Kidney (tissue), 14 donors: ENCODE measurements around the gene KCNQ1. TPM values are rescaled to one million over a fixed set of nuclear protein-coding genes. Genes with fewer than 3 reads are reported as not detected.
A peak's percentile ranks its signal among the peaks of the same experiment; 100 is the strongest.

Experiments
- DNase-seq, 5 donors: peaks; one replicate each; pipeline ENCODE4 v3.0.0-alpha.2; 2013 to 2020
- FAIRE-seq: peaks from 2 replicates; lab custom pipeline; 2012; peaks lifted over from hg19 to GRCh38; lab: Jason Lieb, UNC
- H3K27ac ChIP-seq, 2 donors: one replicate each; pipeline ENCODE4 v1.7.0; 2013; ENCODE audit warnings: low read depth in 2 of 2, low read length in 2 of 2, inconsistent platforms in 1 of 2
- H3K27me3 ChIP-seq: one replicate; pipeline ENCODE4 v1.7.1; 2013; ENCODE audit warnings: low read length, inconsistent platforms; ENCODE audit not compliant: control insufficient read depth, insufficient read depth
- H3K36me3 ChIP-seq, 3 donors: one replicate each; pipeline versions ENCODE4 v1.7.0 to v1.7.1; 2013; ENCODE audit warnings: low read length in 3 of 3, control low read depth in 1 of 3, inconsistent platforms in 1 of 3; ENCODE audit not compliant: insufficient read depth in 3 of 3, control insufficient read depth in 2 of 3
- H3K4me1 ChIP-seq, 3 donors: one replicate each; pipeline versions ENCODE4 v1.7.0 to v1.7.1; 2013; ENCODE audit warnings: low read length in 3 of 3, inconsistent platforms in 1 of 3, low read depth in 1 of 3; ENCODE audit not compliant: control insufficient read depth in 2 of 3, insufficient read depth in 2 of 3
- H3K4me3 ChIP-seq, 3 donors: one replicate each; pipeline versions ENCODE4 v1.7.0 to v1.8.1; 2013; ENCODE audit warnings: low read length in 3 of 3, control low read depth in 1 of 3, inconsistent platforms in 1 of 3
- H3K9ac ChIP-seq, 3 donors: one replicate each; pipeline versions ENCODE4 v1.7.0 to v1.7.1; 2013; ENCODE audit warnings: low read length in 3 of 3, control low read depth in 1 of 3, inconsistent platforms in 1 of 3
- H3K9me3 ChIP-seq, 3 donors: one replicate each; pipeline versions ENCODE4 v1.7.0 to v1.7.1; 2013; ENCODE audit warnings: low read length in 3 of 3, control low read depth in 1 of 3, inconsistent platforms in 1 of 3; ENCODE audit not compliant: control insufficient read depth in 2 of 3, insufficient read depth in 1 of 3
- intact Hi-C: fragments of 100-400 bp; cut with DNase I; formaldehyde crosslinking; loops from one replicate; pipeline ENCODE4 v1.11.1; 2022
- polyA plus RNA-seq: library from polyadenylated mRNA; stranded (reverse); fragments of 350-450 nt; fragmentation: Illumina TruSeq; extraction: RNeasy Lipid Tissue Mini Kit (QIAGEN cat#74804); gene quantifications from one replicate; pipeline ENCODE4 v1.2.3, GENCODE V29; 2014; ENCODE audit warnings: low read depth, low replicate concordance; ENCODE audit not compliant: insufficient read depth
- total RNA-seq: library from RNA; stranded (reverse); fragmentation: NEBNext Ultra II Directional; extraction: Animal tissue kit (Norgen Biotek cat#: 25700); gene quantifications from one replicate; pipeline ENCODE4 v1.2.1, GENCODE V29; 2021
- TF ChIP-seq, protein P1 (sequence below): IDR thresholded peaks from 3 replicates; pipeline ENCODE4 v1.5.1; 2012; ENCODE audit warnings: mild to moderate bottlenecking, moderate library complexity, borderline replicate concordance; ENCODE audit not compliant: insufficient read depth; ENCODE audit errors: extremely low read depth
- donor health status: control.
- donor health status: control.
- donor health status: control.
- donor health status: control.
- donor health status: control.
- donor health status: DM: yes; HTN: yes; CAD: no.
- donor health status: Normal renal cell carcinoma (clear cell type).

The KCNQ1 gene
- total and polyA plus RNA-seq, 2 donors from 2014 or later, result 45.5 to 49.4 TPM

DNA sequence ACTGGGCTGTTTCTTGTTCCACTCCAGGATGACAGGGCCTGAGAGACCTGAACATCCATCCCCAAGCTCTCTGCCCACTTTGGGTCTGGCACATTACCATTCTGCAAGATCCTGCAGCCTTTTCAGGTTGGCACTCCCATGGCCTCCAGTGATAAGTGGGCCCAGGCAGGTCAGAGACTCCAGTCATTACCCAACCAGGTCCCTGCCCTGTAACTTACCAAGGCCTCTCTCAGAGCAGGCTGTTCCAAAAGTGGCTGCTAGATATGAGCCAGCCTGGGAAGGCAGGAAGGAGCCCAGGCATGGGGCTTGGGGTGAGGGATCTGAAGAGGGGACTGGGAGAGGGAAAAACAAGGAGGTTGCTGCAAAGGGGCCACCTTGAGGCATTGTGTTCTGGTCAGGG lies 219.1 kb downstream of the KCNQ1 start:
- no peak overlapping the region for H3K9ac ChIP-seq
- intact Hi-C loops, result no loop called here
- H3K9me3 ChIP-seq, result peaks cover 0 to 25% (median 0%) of the 10 kb centered on the region in 3 donors
- FAIRE-seq (no peak), DNase-seq (peak in 1 of 5 donors; percentile 1)
- no peak overlapping the region for H3K27ac ChIP-seq
- H3K27me3 ChIP-seq, result no peaks in the 10 kb centered on the region
- TF ChIP-seq, protein P1, sequence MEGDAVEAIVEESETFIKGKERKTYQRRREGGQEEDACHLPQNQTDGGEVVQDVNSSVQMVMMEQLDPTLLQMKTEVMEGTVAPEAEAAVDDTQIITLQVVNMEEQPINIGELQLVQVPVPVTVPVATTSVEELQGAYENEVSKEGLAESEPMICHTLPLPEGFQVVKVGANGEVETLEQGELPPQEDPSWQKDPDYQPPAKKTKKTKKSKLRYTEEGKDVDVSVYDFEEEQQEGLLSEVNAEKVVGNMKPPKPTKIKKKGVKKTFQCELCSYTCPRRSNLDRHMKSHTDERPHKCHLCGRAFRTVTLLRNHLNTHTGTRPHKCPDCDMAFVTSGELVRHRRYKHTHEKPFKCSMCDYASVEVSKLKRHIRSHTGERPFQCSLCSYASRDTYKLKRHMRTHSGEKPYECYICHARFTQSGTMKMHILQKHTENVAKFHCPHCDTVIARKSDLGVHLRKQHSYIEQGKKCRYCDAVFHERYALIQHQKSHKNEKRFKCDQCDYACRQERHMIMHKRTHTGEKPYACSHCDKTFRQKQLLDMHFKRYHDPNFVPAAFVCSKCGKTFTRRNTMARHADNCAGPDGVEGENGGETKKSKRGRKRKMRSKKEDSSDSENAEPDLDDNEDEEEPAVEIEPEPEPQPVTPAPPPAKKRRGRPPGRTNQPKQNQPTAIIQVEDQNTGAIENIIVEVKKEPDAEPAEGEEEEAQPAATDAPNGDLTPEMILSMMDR, result no peak
- H3K36me3 ChIP-seq, result peaks cover 0 to 6% (median under 1%) of the 10 kb centered on the region in 3 donors
- H3K4me1 ChIP-seq, result no peaks in the 10 kb centered on the region
- H3K4me3 ChIP-seq, result no peak overlapping the region

GRCh38 chr11:2664376-2664775 lies 219.6 kb downstream of the KCNQ1 start:
- Histone ChIP-seq H3K27me3 (no peaks in the 10 kb centered on the region), H3K4me3 (no peak overlapping the region), H3K36me3 (peaks cover 0 to 6% (median 5%) of the 10 kb centered on the region in 3 donors), H3K27ac (no peak overlapping the region), H3K9ac (no peak overlapping the region), H3K9me3 (peaks cover 0 to 21% (median 0%) of the 10 kb centered on the region in 3 donors), H3K4me1 (peaks cover 0 to 1% (median 0%) of the 10 kb centered on the region in 3 donors)
- FAIRE-seq, result no peak
- peak in 3 of 5 donors; percentile 5 to 35 (median 20) for DNase-seq
- intact Hi-C loops, result no loop called here
- TF ChIP-seq, protein P1, result no peak

DNA sequence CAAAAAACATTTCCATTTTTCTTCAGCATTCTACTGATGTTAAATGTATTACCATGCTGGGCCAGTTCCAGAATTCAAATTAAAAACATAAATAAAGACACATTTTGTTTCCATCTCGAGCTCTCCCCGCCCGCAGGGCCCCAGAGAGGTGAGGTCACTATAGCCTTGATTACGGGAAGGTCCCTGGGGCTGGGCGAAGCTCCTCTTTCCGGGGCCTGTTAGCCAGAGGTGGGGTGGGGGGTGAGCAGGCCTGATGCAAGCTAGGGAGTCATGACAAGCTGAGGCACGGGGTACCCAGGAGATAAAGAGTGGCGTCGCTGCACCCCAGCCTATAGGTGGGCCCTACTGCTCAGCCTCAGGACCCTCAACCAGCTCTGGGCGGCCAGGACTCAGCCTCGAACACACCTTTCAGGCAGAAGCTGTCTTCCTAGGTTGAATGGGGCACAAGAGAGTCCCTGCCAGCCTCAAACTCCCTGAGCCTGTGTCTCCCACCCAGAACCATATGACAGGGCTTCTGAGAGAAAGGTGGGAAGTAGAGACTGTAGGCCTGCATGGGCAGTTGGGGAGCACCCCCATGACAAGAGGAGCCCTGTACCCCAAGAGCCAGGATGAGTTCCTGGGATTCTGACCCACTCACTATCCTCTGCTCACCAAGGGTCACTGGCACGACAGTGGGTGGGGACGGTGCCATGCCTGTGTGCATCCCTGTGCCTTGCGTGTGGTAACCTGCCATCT lies 220.2 kb downstream of the KCNQ1 start:
- H3K4me1 ChIP-seq, result peaks cover 0 to 5% (median 0%) of the 10 kb centered on the region in 3 donors
- TF ChIP-seq, protein P1, result no peak
- intact Hi-C loops, result no loop called here
- H3K9me3 ChIP-seq, result peaks cover 0 to 15% (median 0%) of the 10 kb centered on the region in 3 donors
- peak in 3 of 5 donors; percentile 3 to 32 (median 26) for DNase-seq
- no peak for FAIRE-seq
- H3K9ac ChIP-seq, result no peak overlapping the region
- H3K36me3 ChIP-seq, result peaks cover 0 to 7% (median 5%) of the 10 kb centered on the region in 3 donors
- no peak overlapping the region for H3K4me3 ChIP-seq
- H3K27ac ChIP-seq, result no peak overlapping the region
- H3K27me3 ChIP-seq, result no peaks in the 10 kb centered on the region
